Measurements from ENCODE around the gene SRPX2.
A peak's percentile ranks its signal among the peaks of the same experiment; 100 is the strongest.

SRPX2 gene

GRCh38 chrX:100680756-100681155 lies 36.8 kb downstream of the SRPX2 start:
- no peak for TF ChIP-seq CTCF (conservative IDR thresholded peaks at IDR 0.05; ENCODE audit: low read depth, low read length)
- no peak for DNase-seq (ENCODE audit: low read depth)
- no peak overlapping the region for H3K4me3 ChIP-seq (ENCODE audit: low read length)

- TF ChIP-seq CTCF (conservative IDR thresholded peaks at IDR 0.05; ENCODE audit: low read depth, low read length), result no peak
- DNase-seq (ENCODE audit: low read depth), result no peak
- H3K4me3 ChIP-seq (ENCODE audit: low read length), result no peak overlapping the region
These were observed 37.6 kb downstream of the SRPX2 start for GRCh38 chrX:100681599-100681998.

- DNase-seq (ENCODE audit: low read depth), result no peak
- H3K4me3 ChIP-seq (ENCODE audit: low read length), result no peak overlapping the region
- TF ChIP-seq CTCF (conservative IDR thresholded peaks at IDR 0.05; ENCODE audit: low read depth, low read length), result no peak
These were observed 38.9 kb downstream of the SRPX2 start for GRCh38 chrX:100682939-100683338.

GRCh38 chrX:100685284-100685996 lies 41.4 kb downstream of the SRPX2 start:
- H3K4me3 ChIP-seq (ENCODE audit: low read length), result no peak overlapping the region
- TF ChIP-seq CTCF (conservative IDR thresholded peaks at IDR 0.05; ENCODE audit: low read depth, low read length), result peak; percentile 75
- peak; percentile 21 for DNase-seq (ENCODE audit: low read depth)

GRCh38 chrX:100685997-100686305 lies 42.0 kb downstream of the SRPX2 start:
- no peak for DNase-seq (ENCODE audit: low read depth)
- TF ChIP-seq CTCF (conservative IDR thresholded peaks at IDR 0.05; ENCODE audit: low read depth, low read length), result no peak
- H3K4me3 ChIP-seq (ENCODE audit: low read length), result no peak overlapping the region

GRCh38 chrX:100687128-100687527 lies 43.1 kb downstream of the SRPX2 start:
- H3K4me3 ChIP-seq (ENCODE audit: low read length), result no peak overlapping the region
- no peak for TF ChIP-seq CTCF (conservative IDR thresholded peaks at IDR 0.05; ENCODE audit: low read depth, low read length)
- no peak for DNase-seq (ENCODE audit: low read depth)

- H3K4me3 ChIP-seq (ENCODE audit: low read length), result no peak overlapping the region
- DNase-seq (ENCODE audit: low read depth), result no peak
- no peak for TF ChIP-seq CTCF (conservative IDR thresholded peaks at IDR 0.05; ENCODE audit: low read depth, low read length)
These were observed 43.5 kb downstream of the SRPX2 start for GRCh38 chrX:100687546-100687945.
